ENCODE data around the gene PLB1.

DNA sequence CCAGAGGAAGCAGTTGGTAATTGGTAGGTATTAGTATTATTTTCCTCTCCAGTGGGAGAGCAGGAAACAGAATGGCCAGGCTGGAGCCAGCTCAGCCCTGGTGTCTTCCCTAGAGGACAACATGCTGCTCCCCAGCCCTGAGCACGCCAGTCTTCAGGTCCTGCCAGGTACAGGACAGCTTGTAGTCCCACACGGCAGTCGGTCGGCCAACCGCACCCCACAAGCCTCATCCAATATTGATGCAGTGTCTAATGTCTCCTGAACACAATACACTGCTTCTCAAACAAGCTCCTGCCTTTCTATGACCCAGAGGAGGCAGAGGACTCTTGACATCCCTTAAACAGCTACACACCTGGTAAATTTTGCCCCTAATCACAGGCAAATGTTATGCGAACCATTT is 184.8 kb downstream of the PLB1 start:
- TF ChIP-seq, protein P1, sequence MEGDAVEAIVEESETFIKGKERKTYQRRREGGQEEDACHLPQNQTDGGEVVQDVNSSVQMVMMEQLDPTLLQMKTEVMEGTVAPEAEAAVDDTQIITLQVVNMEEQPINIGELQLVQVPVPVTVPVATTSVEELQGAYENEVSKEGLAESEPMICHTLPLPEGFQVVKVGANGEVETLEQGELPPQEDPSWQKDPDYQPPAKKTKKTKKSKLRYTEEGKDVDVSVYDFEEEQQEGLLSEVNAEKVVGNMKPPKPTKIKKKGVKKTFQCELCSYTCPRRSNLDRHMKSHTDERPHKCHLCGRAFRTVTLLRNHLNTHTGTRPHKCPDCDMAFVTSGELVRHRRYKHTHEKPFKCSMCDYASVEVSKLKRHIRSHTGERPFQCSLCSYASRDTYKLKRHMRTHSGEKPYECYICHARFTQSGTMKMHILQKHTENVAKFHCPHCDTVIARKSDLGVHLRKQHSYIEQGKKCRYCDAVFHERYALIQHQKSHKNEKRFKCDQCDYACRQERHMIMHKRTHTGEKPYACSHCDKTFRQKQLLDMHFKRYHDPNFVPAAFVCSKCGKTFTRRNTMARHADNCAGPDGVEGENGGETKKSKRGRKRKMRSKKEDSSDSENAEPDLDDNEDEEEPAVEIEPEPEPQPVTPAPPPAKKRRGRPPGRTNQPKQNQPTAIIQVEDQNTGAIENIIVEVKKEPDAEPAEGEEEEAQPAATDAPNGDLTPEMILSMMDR (IDR thresholded peaks at IDR 0.05), result no peak
- no peak for TF ChIP-seq POLR2A (IDR thresholded peaks at IDR 0.05)

Measured in prostate gland (tissue), 2 donors.